Mucosa of descending colon (tissue), 3 donors: Measurements from ENCODE around the gene IRF2BP2. TPM values are rescaled to one million over a fixed set of nuclear protein-coding genes. Genes with fewer than 3 reads are reported as not detected.

Source experiments
- ATAC-seq: fragments of 200-7000 bp; cut with Tn5 transposase; one replicate; pipeline ENCODE4 v1.9.1; 2020; ENCODE audit warnings: mild to moderate bottlenecking, moderate library complexity
- DNase-seq, 3 donors: peaks; one replicate each; pipeline ENCODE4 v3.0.0-alpha.2; 2020
- H3K36me3 ChIP-seq: fragments of 200-600 bp; one replicate; pipeline ENCODE4 v1.8.0; 2021; ENCODE audit warnings: low read depth, mild to moderate bottlenecking
- H3K4me1 ChIP-seq: fragments of 200-600 bp; one replicate; pipeline ENCODE4 v1.8.0; 2021; ENCODE audit warnings: low read depth, mild to moderate bottlenecking
- H3K4me3 ChIP-seq: fragments of 200-600 bp; one replicate; pipeline ENCODE4 v1.8.0; 2021; ENCODE audit warnings: mild to moderate bottlenecking
- H3K9me3 ChIP-seq: fragments of 200-600 bp; one replicate; pipeline ENCODE4 v1.8.0; 2021; ENCODE audit warnings: mild to moderate bottlenecking
- CTCF ChIP-seq: fragments of 200-600 bp; IDR thresholded peaks from one replicate; pipeline ENCODE4 v1.8.0; 2022; ENCODE audit warnings: antibody characterized with exemption, mild to moderate bottlenecking
- intact Hi-C, 2 donors: fragments of 100-400 bp; cut with DNase I in 1 of 2; cut with micrococcal nuclease in 1 of 2; formaldehyde crosslinking; loops; one replicate each; pipeline versions ENCODE4 v1.11.0 to v1.11.1; 2022; cut with DNase I, micrococcal nuclease
- total RNA-seq, 3 donors: library from RNA; stranded (reverse); fragmentation: NEBNext Ultra II Directional in 2 of 3; extraction: Animal tissue kit (Norgen Biotek cat#: 25700) in 2 of 3; gene quantifications; one replicate each; pipeline versions ENCODE4 v1.2.1 to v1.2.4, GENCODE V29; 2021 to 2023
- donor health status: DM: no; HTN: no; CAD: no; lungs with moderate emphysema.
- donor health status: DM: no; HTN: no; CAD: no.
- donor health status: DM: no; HTN: yes; CAD: no.

IRF2BP2 gene
- total RNA-seq, 3 donors from 2014 or later, result 134 to 180 (median 156) TPM

- intact Hi-C loops, result loop anchor here in 1 of 2 donors (5.0 kb wide), 2 partner anchors 75 to 115 kb away; no protein-coding TSS in a partner anchor
- H3K4me3 ChIP-seq, result peak overlapping the region; percentile 86
- no peaks in the 10 kb centered on the region for H3K36me3 ChIP-seq
- peaks cover 32% of the 10 kb centered on the region for H3K4me1 ChIP-seq
- no peaks in the 10 kb centered on the region for H3K9me3 ChIP-seq
- no peak for ATAC-seq
- TF ChIP-seq CTCF, result no peak
- DNase-seq, result peak; percentile 53 to 69 (median 68)
Observed at GRCh38 chr1:234607109-234608024, 2.6 kb downstream of the IRF2BP2 start.

GRCh38 chr1:234606784-234607108 lies 3.2 kb downstream of the IRF2BP2 start:
- Histone ChIP-seq H3K4me1 (peaks cover 32% of the 10 kb centered on the region), H3K36me3 (no peaks in the 10 kb centered on the region), H3K9me3 (no peaks in the 10 kb centered on the region), H3K4me3 (peak overlapping the region; percentile 86)
- TF ChIP-seq CTCF, result no peak
- intact Hi-C loops, result loop anchor here in 1 of 2 donors (5.0 kb wide), 2 partner anchors 74 to 116 kb away; no protein-coding TSS in a partner anchor
- no peak for ATAC-seq
- no peak for DNase-seq

- Histone ChIP-seq H3K36me3 (no peaks in the 10 kb centered on the region), H3K4me1 (peaks cover 34% of the 10 kb centered on the region), H3K4me3 (peak overlapping the region; percentile 86), H3K9me3 (no peaks in the 10 kb centered on the region)
- DNase-seq, result peak in 2 of 3 donors; percentile 67 to 70
- ATAC-seq, result no peak
- no peak for TF ChIP-seq CTCF
- intact Hi-C loops, result loop anchor here in 1 of 2 donors (5.0 kb wide), 2 partner anchors 74 to 116 kb away; no protein-coding TSS in a partner anchor
Observed at GRCh38 chr1:234605983-234606783, 3.8 kb downstream of the IRF2BP2 start.

- no peak for ATAC-seq
- intact Hi-C loops, result loop anchor here in 1 of 2 donors (5.0 kb wide), 2 partner anchors 73 to 117 kb away; no protein-coding TSS in a partner anchor
- DNase-seq, result no peak
- Histone ChIP-seq H3K9me3 (no peaks in the 10 kb centered on the region), H3K36me3 (no peaks in the 10 kb centered on the region), H3K4me1 (peaks cover 40% of the 10 kb centered on the region), H3K4me3 (no peak overlapping the region)
- no peak for TF ChIP-seq CTCF
Observed at GRCh38 chr1:234605399-234605982, 4.5 kb downstream of the IRF2BP2 start.
